ENCODE data around the gene CLEC5A.

DNA sequence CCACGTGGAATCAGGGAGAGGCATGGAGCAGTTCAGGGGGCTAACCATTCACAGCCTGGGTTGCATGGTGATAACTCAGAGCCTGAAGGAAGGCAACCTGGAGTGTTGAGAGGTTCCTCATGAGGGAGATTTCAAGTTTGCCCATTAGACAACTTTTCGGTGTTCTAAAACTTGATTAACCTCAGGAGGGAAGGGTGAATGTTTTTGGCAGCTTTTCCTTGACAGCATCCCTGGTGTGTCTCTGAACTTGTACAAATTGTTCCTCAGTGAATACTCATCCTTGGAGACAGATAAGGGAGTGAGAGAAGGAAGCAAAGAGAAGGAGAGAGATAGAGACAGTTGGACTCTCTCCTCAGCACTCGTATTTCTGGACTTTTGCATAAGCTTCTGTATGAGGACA lies 30.7 kb downstream of the CLEC5A start, which contains the start of gene OR9A4:
- TF ChIP-seq, protein P1, sequence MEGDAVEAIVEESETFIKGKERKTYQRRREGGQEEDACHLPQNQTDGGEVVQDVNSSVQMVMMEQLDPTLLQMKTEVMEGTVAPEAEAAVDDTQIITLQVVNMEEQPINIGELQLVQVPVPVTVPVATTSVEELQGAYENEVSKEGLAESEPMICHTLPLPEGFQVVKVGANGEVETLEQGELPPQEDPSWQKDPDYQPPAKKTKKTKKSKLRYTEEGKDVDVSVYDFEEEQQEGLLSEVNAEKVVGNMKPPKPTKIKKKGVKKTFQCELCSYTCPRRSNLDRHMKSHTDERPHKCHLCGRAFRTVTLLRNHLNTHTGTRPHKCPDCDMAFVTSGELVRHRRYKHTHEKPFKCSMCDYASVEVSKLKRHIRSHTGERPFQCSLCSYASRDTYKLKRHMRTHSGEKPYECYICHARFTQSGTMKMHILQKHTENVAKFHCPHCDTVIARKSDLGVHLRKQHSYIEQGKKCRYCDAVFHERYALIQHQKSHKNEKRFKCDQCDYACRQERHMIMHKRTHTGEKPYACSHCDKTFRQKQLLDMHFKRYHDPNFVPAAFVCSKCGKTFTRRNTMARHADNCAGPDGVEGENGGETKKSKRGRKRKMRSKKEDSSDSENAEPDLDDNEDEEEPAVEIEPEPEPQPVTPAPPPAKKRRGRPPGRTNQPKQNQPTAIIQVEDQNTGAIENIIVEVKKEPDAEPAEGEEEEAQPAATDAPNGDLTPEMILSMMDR (IDR thresholded peaks at IDR 0.05; ENCODE audit: poor library complexity): no peak
- TF ChIP-seq EZH2 (IDR thresholded peaks at IDR 0.05; ENCODE audit: borderline replicate concordance): no peak
